ENCODE measurements around the gene PGR. TPM values are rescaled to one million over a fixed set of nuclear protein-coding genes. Genes with fewer than 3 reads are reported as not detected.

Gene PGR
- total and polyA plus RNA-seq, 2 of the 8 experiments (the other 6 are each of a cell fraction or from before 2014, with no cell fraction given): 0.03 to 0.35 TPM

GRCh38 chr11:101126551-101127196 lies 2.9 kb downstream of the PGR start:
- Histone ChIP-seq H3K9ac (replicated peaks in 1 of 4; ENCODE audit: extremely low read depth in 1 of 4, low read depth in 3 of 4, low read length in 3 of 4) (peak overlapping the region in 1 of 4 experiments; percentile 13; a peak in 2 of 7 replicates), H2AK5ac (ENCODE audit: low read depth, low read length) (no peak overlapping the region), H4K91ac (replicated peaks; ENCODE audit: insufficient read length, low read length) (no peak overlapping the region), H3K4me3 (ENCODE audit: extremely low read depth in 1 of 4, insufficient read depth in 2 of 4, low read depth in 3 of 4, low read length in 4 of 4) (peak overlapping the region; percentile 47 to 68 (median 54)), H3K79me2 (ENCODE audit: control insufficient read depth in 1 of 2, insufficient read depth in 2 of 2, low read length in 2 of 2) (no peaks in the 10 kb centered on the region), H3K18ac (ENCODE audit: extremely low read depth, low read length) (0 out of 2 replicates have a peak overlapping the region, but pooled peaks have one; percentile 28), H2BK15ac (ENCODE audit: low read length) (no peak overlapping the region), H3K9me3 (ENCODE audit: insufficient read depth in 2 of 2, low read depth in 1 of 2, low read length in 1 of 2) (no peaks in the 10 kb centered on the region), H3K56ac (replicated peaks; ENCODE audit: insufficient read length, low read depth, low read length) (no peak overlapping the region), H4K8ac (ENCODE audit: extremely low read depth, insufficient read depth, low read length) (no peak overlapping the region), H3K79me1 (ENCODE audit: low read depth, low read length) (no peaks in the 10 kb centered on the region), H2BK12ac (ENCODE audit: low read depth, low read length) (no peak overlapping the region), H3K36me3 (ENCODE audit: control insufficient read depth in 2 of 4, insufficient read depth in 4 of 4, low read length in 3 of 4) (peaks cover 0 to 3% (median 0%) of the 10 kb centered on the region in 4 experiments; a peak in 1 of 8 replicates), H3K14ac (ENCODE audit: insufficient read length) (no peak overlapping the region), H3K4ac (replicated peaks; ENCODE audit: insufficient read length, low read depth, low read length) (no peak overlapping the region), H3K4me1 (replicated peaks in 1 of 4; ENCODE audit: control insufficient read depth in 3 of 4, insufficient read depth in 4 of 4, low read length in 3 of 4) (peaks cover 0 to 12% (median 6%) of the 10 kb centered on the region in 4 experiments; a peak in 5 of 7 replicates), H2BK120ac (replicated peaks; ENCODE audit: low read depth, low read length) (no peak overlapping the region), H4K5ac (ENCODE audit: insufficient read length, low read depth, low read length) (no peak overlapping the region), H3K27me3 (replicated peaks in 1 of 4; ENCODE audit: control insufficient read depth in 3 of 4, extremely low read depth in 1 of 4, insufficient read depth in 3 of 4, low read length in 3 of 4) (peaks cover 30 to 59% (median 51%) of the 10 kb centered on the region in 4 experiments), H2BK20ac (ENCODE audit: low read length) (no peak overlapping the region), H4K20me1 (replicated peaks in 1 of 2; ENCODE audit: control insufficient read depth in 1 of 2, insufficient read depth in 2 of 2, low read length in 2 of 2) (peaks cover 0 to 3% of the 10 kb centered on the region in 2 experiments), H3K27ac (ENCODE audit: low read depth, low read length) (no peak overlapping the region), H3K23ac (ENCODE audit: insufficient read length) (no peak overlapping the region), H3K4me2 (ENCODE audit: insufficient read depth in 1 of 2, low read depth in 2 of 2, low read length in 2 of 2) (peak overlapping the region; percentile 97 to 99), H2AFZ (ENCODE audit: low read length) (peak overlapping the region; percentile 66), H2BK5ac (ENCODE audit: low read depth, low read length) (no peak overlapping the region), H3K23me2 (ENCODE audit: low read depth, low read length) (peaks cover 18% of the 10 kb centered on the region; the same call in 1 of the 2 replicates)
- DNase-seq (ENCODE audit: low read depth in 1 of 2, low spot score in 2 of 2) (peak; percentile 2 to 47), FAIRE-seq (no peak)
- WGBS, 2 experiments (ENCODE audit: extremely low coverage in 1 of 2, insufficient coverage in 1 of 2, insufficient read length in 1 of 2, insufficient replicate concordance in 2 of 2, low coverage in 1 of 2, low lambda C conversion rate in 2 of 2, missing lambda C conversion rate in 1 of 2): 7% methylated on average over 18 of the region's 18 CpGs; no CpG with 5 or more reads in 1 of the 2 experiments
- CTCF ChIA-PET (ENCODE audit: partially characterized antibody): interaction anchor here (0.6 kb wide), 1 partner anchor 523 kb away, joined by 3 read pairs; no protein-coding TSS in a partner anchor
- no peak for TF ChIP-seq KDM5A (IDR thresholded peaks at IDR 0.05; ENCODE audit: low read length)
- TF ChIP-seq E2F6 (IDR thresholded peaks at IDR 0.05): 0 out of 2 replicates have a peak, but pooled peaks have one; percentile 22
- no peak for TF ChIP-seq KDM1A (IDR thresholded peaks at IDR 0.05; ENCODE audit: borderline replicate concordance, low read length)
- TF ChIP-seq TBP (IDR thresholded peaks at IDR 0.05; ENCODE audit: low read depth, low read length): 0 out of 2 replicates have a peak, but pooled peaks have one; percentile 24
- POLR2A ChIA-PET (ENCODE audit: partially characterized antibody): no interaction called here
